ENCODE measurements around the gene SPATS2L.

GRCh38 chr2:200430017-200430416 lies 123.5 kb downstream of the SPATS2L start:
- TF ChIP-seq EP300 (IDR thresholded peaks at IDR 0.05; ENCODE audit: borderline replicate concordance in 1 of 2, low read depth in 1 of 2, low read length in 1 of 2) (peak in 1 of 2 experiments; percentile 94; a peak in 2 of 4 replicates), REST (IDR thresholded peaks at IDR 0.05; ENCODE audit: low read depth, low read length) (no peak)
